ENCODE results near the gene P3H1. TPM values are rescaled to one million over a fixed set of nuclear protein-coding genes. Genes with fewer than 3 reads are reported as not detected.

P3H1 gene
- total RNA-seq, 1 donor from 2014 or later: 86.0 TPM

- DNase-seq: no peak
- Mint-ChIP-seq H3K4me1 (ENCODE audit: low read depth, unreplicated experiment) (no peaks in the 10 kb centered on the region), H3K4me3 (ENCODE audit: unreplicated experiment) (no peak overlapping the region), H3K27me3 (ENCODE audit: unreplicated experiment) (peaks cover 4% of the 10 kb centered on the region), H3K36me3 (ENCODE audit: unreplicated experiment) (no peaks in the 10 kb centered on the region), H3K9me3 (ENCODE audit: unreplicated experiment) (peaks cover 2% of the 10 kb centered on the region), H3K27ac (ENCODE audit: unreplicated experiment) (no peak overlapping the region)
- TF ChIP-seq, protein P1, sequence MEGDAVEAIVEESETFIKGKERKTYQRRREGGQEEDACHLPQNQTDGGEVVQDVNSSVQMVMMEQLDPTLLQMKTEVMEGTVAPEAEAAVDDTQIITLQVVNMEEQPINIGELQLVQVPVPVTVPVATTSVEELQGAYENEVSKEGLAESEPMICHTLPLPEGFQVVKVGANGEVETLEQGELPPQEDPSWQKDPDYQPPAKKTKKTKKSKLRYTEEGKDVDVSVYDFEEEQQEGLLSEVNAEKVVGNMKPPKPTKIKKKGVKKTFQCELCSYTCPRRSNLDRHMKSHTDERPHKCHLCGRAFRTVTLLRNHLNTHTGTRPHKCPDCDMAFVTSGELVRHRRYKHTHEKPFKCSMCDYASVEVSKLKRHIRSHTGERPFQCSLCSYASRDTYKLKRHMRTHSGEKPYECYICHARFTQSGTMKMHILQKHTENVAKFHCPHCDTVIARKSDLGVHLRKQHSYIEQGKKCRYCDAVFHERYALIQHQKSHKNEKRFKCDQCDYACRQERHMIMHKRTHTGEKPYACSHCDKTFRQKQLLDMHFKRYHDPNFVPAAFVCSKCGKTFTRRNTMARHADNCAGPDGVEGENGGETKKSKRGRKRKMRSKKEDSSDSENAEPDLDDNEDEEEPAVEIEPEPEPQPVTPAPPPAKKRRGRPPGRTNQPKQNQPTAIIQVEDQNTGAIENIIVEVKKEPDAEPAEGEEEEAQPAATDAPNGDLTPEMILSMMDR (IDR thresholded peaks at IDR 0.05; ENCODE audit: partially characterized antibody, unreplicated experiment): no peak
These were observed 32.4 kb downstream of the P3H1 start for GRCh38 chr1:42734201-42735035.

- peaks cover 4% of the 10 kb centered on the region for H3K27me3 Mint-ChIP-seq (ENCODE audit: unreplicated experiment)
- no peaks in the 10 kb centered on the region for H3K4me1 Mint-ChIP-seq (ENCODE audit: low read depth, unreplicated experiment)
- TF ChIP-seq, protein P1 (IDR thresholded peaks at IDR 0.05; ENCODE audit: partially characterized antibody, unreplicated experiment): no peak
- no peaks in the 10 kb centered on the region for H3K36me3 Mint-ChIP-seq (ENCODE audit: unreplicated experiment)
- DNase-seq: no peak
- no peak overlapping the region for H3K27ac Mint-ChIP-seq (ENCODE audit: unreplicated experiment)
- no peak overlapping the region for H3K4me3 Mint-ChIP-seq (ENCODE audit: unreplicated experiment)
- peaks cover 2% of the 10 kb centered on the region for H3K9me3 Mint-ChIP-seq (ENCODE audit: unreplicated experiment)
These were observed 33.2 kb downstream of the P3H1 start for GRCh38 chr1:42733415-42734200.

- Mint-ChIP-seq H3K36me3 (ENCODE audit: unreplicated experiment) (no peaks in the 10 kb centered on the region), H3K4me1 (ENCODE audit: low read depth, unreplicated experiment) (no peaks in the 10 kb centered on the region), H3K9me3 (ENCODE audit: unreplicated experiment) (peaks cover 2% of the 10 kb centered on the region), H3K27ac (ENCODE audit: unreplicated experiment) (no peak overlapping the region), H3K4me3 (ENCODE audit: unreplicated experiment) (no peak overlapping the region), H3K27me3 (ENCODE audit: unreplicated experiment) (peaks cover 4% of the 10 kb centered on the region)
- TF ChIP-seq, protein P1 (IDR thresholded peaks at IDR 0.05; ENCODE audit: partially characterized antibody, unreplicated experiment): no peak
- DNase-seq: no peak
These were observed 34.6 kb downstream of the P3H1 start for GRCh38 chr1:42732126-42732680.

DNA sequence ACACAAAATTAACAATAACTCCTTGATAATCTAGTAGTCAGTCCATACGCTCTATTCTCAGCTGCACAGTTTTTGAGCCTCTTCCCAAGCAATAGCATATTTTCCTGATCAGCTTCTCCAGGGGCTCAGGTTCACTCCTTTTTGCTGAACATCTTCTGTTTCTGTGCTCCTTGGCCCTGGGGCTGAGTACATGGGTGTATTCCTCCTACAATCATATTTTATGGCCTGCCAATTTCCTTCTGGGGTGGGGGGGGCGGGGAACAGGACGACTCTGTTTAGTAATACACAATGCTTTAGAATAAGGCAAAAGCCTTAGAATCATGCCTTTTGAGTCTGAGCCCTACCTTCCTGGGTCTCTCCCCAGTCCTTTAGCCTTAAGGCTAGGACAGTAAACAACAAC, 35.2 kb downstream of the P3H1 start:
- DNase-seq: no peak
- TF ChIP-seq, protein P1 (IDR thresholded peaks at IDR 0.05; ENCODE audit: partially characterized antibody, unreplicated experiment): no peak
- Mint-ChIP-seq H3K4me3 (ENCODE audit: unreplicated experiment) (no peak overlapping the region), H3K9me3 (ENCODE audit: unreplicated experiment) (peaks cover 2% of the 10 kb centered on the region), H3K27me3 (ENCODE audit: unreplicated experiment) (peaks cover 2% of the 10 kb centered on the region), H3K4me1 (ENCODE audit: low read depth, unreplicated experiment) (no peaks in the 10 kb centered on the region), H3K36me3 (ENCODE audit: unreplicated experiment) (no peaks in the 10 kb centered on the region), H3K27ac (ENCODE audit: unreplicated experiment) (no peak overlapping the region)
